GM12878 (cell line): ENCODE measurements around the gene KCNN3.

Experiments used
- RBBP5 ChIP-seq: fragments of 200-600 bp; sonication (generic); conservative IDR thresholded peaks from 2 replicates; pipeline ENCODE4 v1.6.1; 2016
- SPI1 ChIP-seq: IDR thresholded peaks from 2 replicates; pipeline ENCODE4 v1.6.1; 2011; ENCODE audit warnings: low read depth, mild to moderate bottlenecking, low read length, moderate library complexity, borderline replicate concordance; ENCODE audit not compliant: insufficient read depth
- TF ChIP-seq, protein P1 (sequence below), 3 experiments: IDR thresholded peaks in 2 of 3; conservative IDR thresholded peaks in 1 of 3; 2 replicates each; pipeline ENCODE4 v1.5.1; 2011; ENCODE audit warnings: low read depth in 3 of 3, low read length in 3 of 3, mild to moderate bottlenecking in 3 of 3, control low read depth in 2 of 3, moderate library complexity in 2 of 3, inconsistent platforms in 1 of 3, mixed read lengths in 1 of 3; ENCODE audit not compliant: control insufficient read depth in 2 of 3, insufficient read depth in 1 of 3; ENCODE audit errors: extremely low read depth in 1 of 3

GRCh38 chr1:154910851-154911250 lies 40.8 kb upstream of the KCNN3 start:
- TF ChIP-seq, protein P1, sequence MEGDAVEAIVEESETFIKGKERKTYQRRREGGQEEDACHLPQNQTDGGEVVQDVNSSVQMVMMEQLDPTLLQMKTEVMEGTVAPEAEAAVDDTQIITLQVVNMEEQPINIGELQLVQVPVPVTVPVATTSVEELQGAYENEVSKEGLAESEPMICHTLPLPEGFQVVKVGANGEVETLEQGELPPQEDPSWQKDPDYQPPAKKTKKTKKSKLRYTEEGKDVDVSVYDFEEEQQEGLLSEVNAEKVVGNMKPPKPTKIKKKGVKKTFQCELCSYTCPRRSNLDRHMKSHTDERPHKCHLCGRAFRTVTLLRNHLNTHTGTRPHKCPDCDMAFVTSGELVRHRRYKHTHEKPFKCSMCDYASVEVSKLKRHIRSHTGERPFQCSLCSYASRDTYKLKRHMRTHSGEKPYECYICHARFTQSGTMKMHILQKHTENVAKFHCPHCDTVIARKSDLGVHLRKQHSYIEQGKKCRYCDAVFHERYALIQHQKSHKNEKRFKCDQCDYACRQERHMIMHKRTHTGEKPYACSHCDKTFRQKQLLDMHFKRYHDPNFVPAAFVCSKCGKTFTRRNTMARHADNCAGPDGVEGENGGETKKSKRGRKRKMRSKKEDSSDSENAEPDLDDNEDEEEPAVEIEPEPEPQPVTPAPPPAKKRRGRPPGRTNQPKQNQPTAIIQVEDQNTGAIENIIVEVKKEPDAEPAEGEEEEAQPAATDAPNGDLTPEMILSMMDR (IDR thresholded peaks at IDR 0.05 in 2 of 3, conservative IDR thresholded peaks at IDR 0.05 in 1 of 3; ENCODE audit: control insufficient read depth in 2 of 3, extremely low read depth in 1 of 3, insufficient read depth in 1 of 3, low read depth in 3 of 3, low read length in 3 of 3) = no peak
- TF ChIP-seq RBBP5 (no peak), SPI1 (no peak)
